KMS-11 (cell line): Measurements from ENCODE around the gene DNAJC18.
A peak's percentile ranks its signal among the peaks of the same experiment; 100 is the strongest.
"Not testable (repeated sequence)": the region's sequence is repeated elsewhere in the genome, so short reads cannot be mapped to it uniquely, and the experiment has no call there.

Experiments
- H2AFZ ChIP-seq: fragments of 200-600 bp; sonication (generic); 2 replicates; pipeline ENCODE4 v1.6.1; 2016; ENCODE audit warnings: antibody characterized with exemption, mixed run types, low read depth
- H3K27ac ChIP-seq: fragments of 200-600 bp; sonication (generic); 2 replicates; pipeline ENCODE4 v1.6.1; 2016; ENCODE audit warnings: mild to moderate bottlenecking, mixed run types
- H3K27me3 ChIP-seq: fragments of 200-600 bp; sonication (generic); 2 replicates; pipeline ENCODE4 v1.6.1; 2017; ENCODE audit warnings: mild to moderate bottlenecking, low read depth, mixed run types, moderate library complexity; ENCODE audit not compliant: insufficient read depth
- H3K36me3 ChIP-seq: fragments of 200-600 bp; sonication (generic); 2 replicates; pipeline ENCODE4 v1.6.1; 2017; ENCODE audit warnings: mild to moderate bottlenecking, mixed run types; ENCODE audit not compliant: insufficient read depth
- H3K4me1 ChIP-seq: fragments of 200-600 bp; sonication (generic); 2 replicates; pipeline ENCODE4 v1.6.1; 2016; ENCODE audit warnings: mild to moderate bottlenecking, low read depth, mixed run types; ENCODE audit not compliant: poor library complexity, severe bottlenecking
- H3K4me2 ChIP-seq: fragments of 200-600 bp; sonication (generic); 2 replicates; pipeline ENCODE4 v1.7.0; 2016; ENCODE audit warnings: mild to moderate bottlenecking, mixed run types
- H3K4me3 ChIP-seq: fragments of 200-600 bp; sonication (generic); IDR thresholded peaks from 2 replicates; pipeline ENCODE4 v1.6.1; 2017; ENCODE audit warnings: low read depth, low read length, mixed read lengths; ENCODE audit not compliant: insufficient read depth
- H3K79me2 ChIP-seq: fragments of 200-600 bp; sonication (generic); 2 replicates; pipeline ENCODE4 v1.6.1; 2016; ENCODE audit warnings: low read depth, mixed run types; ENCODE audit not compliant: insufficient read depth
- H3K9ac ChIP-seq: fragments of 200-600 bp; sonication (generic); 2 replicates; pipeline ENCODE4 v1.6.1; 2016; ENCODE audit warnings: mild to moderate bottlenecking, mixed run types
- H4K20me1 ChIP-seq: fragments of 200-600 bp; sonication (generic); 2 replicates; pipeline ENCODE4 v1.6.1; 2016; ENCODE audit warnings: mild to moderate bottlenecking, mixed run types; ENCODE audit not compliant: insufficient read depth
- CTCF ChIP-seq: fragments of 200-600 bp; sonication (generic); conservative IDR thresholded peaks from 2 replicates; pipeline ENCODE4 v1.6.1; 2017; ENCODE audit warnings: low read depth, mild to moderate bottlenecking, antibody characterized with exemption, low read length, moderate library complexity, mixed read lengths

Gene DNAJC18

DNA sequence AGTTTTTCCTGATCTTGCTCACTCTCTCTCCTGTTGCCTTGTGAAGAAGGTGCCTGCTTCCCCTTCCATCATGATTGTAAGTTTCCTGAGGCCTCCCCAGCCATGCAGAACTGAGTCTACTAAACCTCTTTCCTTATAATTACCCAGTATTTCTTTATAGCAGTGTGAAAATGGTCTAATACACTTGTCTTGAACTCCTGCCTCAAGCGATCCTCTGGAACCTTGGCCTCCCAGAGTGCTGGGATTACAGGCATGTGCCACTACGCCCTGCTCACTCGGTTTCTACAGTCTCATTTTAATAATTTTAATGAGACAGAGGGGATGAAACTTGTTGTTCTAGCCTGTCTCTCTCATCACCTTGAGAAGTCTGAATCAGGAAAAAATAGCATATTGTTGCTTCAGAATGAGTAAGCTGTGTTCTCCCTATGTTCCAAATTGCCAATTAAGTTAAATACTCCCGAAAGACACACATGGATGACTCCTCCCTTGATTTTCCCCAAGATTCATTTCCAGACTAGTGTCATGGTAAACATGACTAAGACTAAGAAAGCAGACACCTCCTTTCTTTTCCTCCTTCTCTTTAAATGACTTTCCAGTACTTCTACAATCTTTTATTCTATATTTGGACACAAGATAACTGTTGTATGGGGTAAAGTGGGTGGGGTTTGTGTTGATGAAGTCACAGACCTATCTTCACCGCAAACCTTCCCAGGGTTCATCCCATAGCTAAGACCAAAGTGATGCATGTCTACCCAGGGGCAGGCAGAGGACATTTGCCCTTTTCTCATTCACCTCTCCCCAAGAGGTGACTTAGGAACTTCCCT is 7.8 kb upstream of the DNAJC18 start:
- no peak overlapping the region for H3K4me3 ChIP-seq
- no peaks in the 10 kb centered on the region for H4K20me1 ChIP-seq
- H3K4me2 ChIP-seq = no peak overlapping the region
- H3K27ac ChIP-seq = no peak overlapping the region
- no peak for TF ChIP-seq CTCF
- H2AFZ ChIP-seq = no peak overlapping the region
- H3K9ac ChIP-seq = no peak overlapping the region
- H3K27me3 ChIP-seq = 0 out of 2 replicates have a peak, but pooled peaks cover 3% of the 10 kb centered on the region
- no peaks in the 10 kb centered on the region for H3K36me3 ChIP-seq
- H3K79me2 ChIP-seq = no peaks in the 10 kb centered on the region
- no peaks in the 10 kb centered on the region for H3K4me1 ChIP-seq

DNA sequence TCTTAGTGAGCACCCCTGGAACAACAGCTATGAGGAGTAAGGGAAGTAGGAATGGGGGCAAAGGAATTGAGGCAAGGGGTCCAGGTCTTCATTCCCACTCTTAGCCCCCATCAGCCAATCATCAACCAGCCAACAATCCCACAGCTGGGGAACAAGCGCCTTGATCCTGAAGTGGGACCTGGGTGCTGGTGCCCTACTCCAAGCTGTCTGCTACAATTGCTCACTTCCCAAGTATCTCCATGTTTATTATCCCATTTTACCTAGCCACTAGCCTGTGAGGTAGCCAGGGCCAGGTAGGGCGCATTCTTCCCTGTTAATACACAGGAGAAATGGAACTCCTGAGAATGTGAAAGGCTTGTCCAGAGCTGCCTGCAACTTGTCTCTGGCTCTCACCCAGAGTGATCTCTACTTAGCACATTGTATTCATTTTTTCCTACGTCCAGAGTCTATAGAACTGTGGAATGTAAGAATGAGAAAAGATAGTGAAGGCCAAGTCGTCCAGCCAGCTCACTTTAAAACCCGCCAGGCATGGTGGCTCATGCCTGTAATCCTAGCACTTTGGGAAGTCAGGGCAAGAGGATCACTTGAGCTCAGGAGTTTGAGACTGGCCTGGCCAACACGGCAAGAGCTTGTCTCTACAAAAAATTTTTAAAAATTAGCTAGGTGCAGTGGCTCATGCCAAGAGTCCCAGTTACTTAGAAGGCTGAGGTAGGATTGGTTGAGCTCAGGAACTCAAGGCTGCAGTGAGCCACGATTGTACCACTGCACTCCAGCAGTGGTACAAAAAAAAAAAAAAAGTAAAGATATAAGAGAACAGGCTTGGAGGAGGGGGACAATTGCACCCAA is 6.2 kb upstream of the DNAJC18 start:
- Histone ChIP-seq H3K9ac (no peak overlapping the region), H3K4me2 (no peak overlapping the region), H3K27me3 (0 out of 2 replicates have a peak, but pooled peaks cover 3% of the 10 kb centered on the region), H4K20me1 (no peaks in the 10 kb centered on the region), H3K4me3 (no peak overlapping the region), H3K79me2 (no peaks in the 10 kb centered on the region), H2AFZ (no peak overlapping the region), H3K4me1 (no peaks in the 10 kb centered on the region), H3K27ac (no peak overlapping the region), H3K36me3 (no peaks in the 10 kb centered on the region)
- no peak for TF ChIP-seq CTCF

DNA sequence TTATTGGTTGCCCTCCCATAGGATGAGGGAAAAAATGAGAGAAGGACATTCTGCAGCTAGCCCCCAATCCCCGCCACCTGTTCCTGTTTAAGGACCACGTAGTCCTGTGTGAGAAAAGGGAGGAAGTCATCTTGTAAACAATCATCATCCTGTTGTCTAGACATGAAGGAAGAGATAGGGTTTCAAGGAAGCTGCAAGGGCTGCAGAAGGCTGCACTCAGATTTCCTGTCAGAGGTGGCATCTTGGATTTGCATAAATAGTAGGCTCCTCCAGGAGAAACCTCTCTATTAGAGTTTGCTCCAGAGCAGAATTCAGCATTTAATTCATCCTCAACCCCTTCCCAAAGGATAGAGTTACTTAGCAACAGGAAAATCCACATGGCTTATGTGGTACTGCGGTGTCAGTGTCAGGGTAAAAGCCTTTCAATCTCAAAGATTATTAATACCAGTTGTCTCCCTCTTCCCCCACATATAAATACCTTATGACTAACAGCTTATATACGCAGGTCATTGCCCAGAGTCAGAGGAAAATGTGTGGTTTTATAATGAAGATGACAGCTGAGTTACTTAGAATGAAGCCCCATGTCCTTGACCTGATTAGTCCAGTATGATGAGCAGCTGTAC is 4.6 kb upstream of the DNAJC18 start:
- no peaks in the 10 kb centered on the region for H3K36me3 ChIP-seq
- no peak overlapping the region for H3K4me2 ChIP-seq
- H3K4me1 ChIP-seq = peaks cover 7% of the 10 kb centered on the region
- H3K27me3 ChIP-seq = 0 out of 2 replicates have a peak, but pooled peaks cover 3% of the 10 kb centered on the region
- H4K20me1 ChIP-seq = no peaks in the 10 kb centered on the region
- no peak overlapping the region for H3K9ac ChIP-seq
- no peak overlapping the region for H3K4me3 ChIP-seq
- no peak overlapping the region for H3K27ac ChIP-seq
- no peak for TF ChIP-seq CTCF
- H3K79me2 ChIP-seq = no peaks in the 10 kb centered on the region
- no peak overlapping the region for H2AFZ ChIP-seq

- H4K20me1 ChIP-seq, H3K9ac ChIP-seq, H3K4me2 ChIP-seq, H3K36me3 ChIP-seq, H3K27ac ChIP-seq, H3K27me3 ChIP-seq, H3K4me3 ChIP-seq, H3K79me2 ChIP-seq: not testable (repeated sequence)
- peaks cover 29% of the 10 kb centered on the region for H3K4me1 ChIP-seq
- H2AFZ ChIP-seq = peak overlapping the region; percentile 97; the same call in 1 of the 2 replicates
Observed at GRCh38 chr5:139440416-139440815, 1.1 kb upstream of the DNAJC18 start.
